Ascending aorta (tissue), 2 donors: Measurements from ENCODE around the gene BCAM. TPM values are rescaled to one million over a fixed set of nuclear protein-coding genes. Genes with fewer than 3 reads are reported as not detected.

Experiments
- DNase-seq, 2 donors: peaks; one replicate each; pipeline ENCODE4 v3.0.0-alpha.2; 2019; ENCODE audit warnings: low spot score in 2 of 2
- H3K27ac ChIP-seq, 2 donors: fragments of 200-600 bp; sonication (generic); one replicate each; pipeline ENCODE4 v1.5.1; 2016 to 2017; ENCODE audit warnings: mild to moderate bottlenecking in 1 of 2
- H3K27me3 ChIP-seq: fragments of 200-600 bp; sonication (generic); one replicate; pipeline ENCODE4 v1.5.1; 2017
- H3K36me3 ChIP-seq, 2 donors: fragments of 200-600 bp; sonication (generic); one replicate each; pipeline ENCODE4 v1.5.1; 2016
- H3K4me1 ChIP-seq, 2 donors: fragments of 200-600 bp; sonication (generic); one replicate each; pipeline ENCODE4 v1.5.1; 2016 to 2017; ENCODE audit warnings: mild to moderate bottlenecking in 1 of 2
- H3K4me3 ChIP-seq, 2 donors: fragments of 200-600 bp; sonication (generic); one replicate each; pipeline ENCODE4 v1.5.1; 2016 to 2017; ENCODE audit warnings: mild to moderate bottlenecking in 1 of 2
- H3K9me3 ChIP-seq, 2 donors: fragments of 200-600 bp; sonication (generic); one replicate each; pipeline ENCODE4 v1.5.1; 2016
- CTCF ChIP-seq, 3 experiments: fragments of 200-600 bp in 2 of 3; fragments of 450-650 bp in 1 of 3; sonication (generic) in 2 of 3; IDR thresholded peaks; one replicate each; pipeline ENCODE4 v1.5.1; 2016 to 2019; ENCODE audit warnings: antibody characterized with exemption in 3 of 3, mild to moderate bottlenecking in 1 of 3, moderate library complexity in 1 of 3
- intact Hi-C: fragments of 100-400 bp; cut with DNase I; formaldehyde crosslinking; loops from one replicate; pipeline ENCODE4 v1.15.1; 2023
- total RNA-seq: library from RNA; depleted of rRNA; stranded (reverse); fragments of >200 nt; gene quantifications from one replicate; pipeline ENCODE4 v1.1.0, GENCODE V29; 2016

BCAM gene
- total RNA-seq, 1 donor from 2014 or later = 832 TPM

- intact Hi-C loops = no loop called here
- H3K4me3 ChIP-seq = no peak overlapping the region
- peaks cover 5 to 28% of the 10 kb centered on the region in 2 donors for H3K4me1 ChIP-seq
- H3K9me3 ChIP-seq = no peaks in the 10 kb centered on the region
- no peak overlapping the region for H3K27ac ChIP-seq
- TF ChIP-seq CTCF (IDR thresholded peaks at IDR 0.05) = no peak
- peaks cover 0 to 3% of the 10 kb centered on the region in 2 donors for H3K36me3 ChIP-seq
- H3K27me3 ChIP-seq = no peaks in the 10 kb centered on the region
- no peak for DNase-seq
Observed at GRCh38 chr19:44806291-44806690, 2.6 kb upstream of the BCAM start.

- Histone ChIP-seq H3K4me1 (peaks cover 7 to 34% of the 10 kb centered on the region in 2 donors), H3K4me3 (no peak overlapping the region), H3K27me3 (no peaks in the 10 kb centered on the region), H3K27ac (peak overlapping the region; percentile 77 to 79), H3K36me3 (peaks cover 3 to 9% of the 10 kb centered on the region in 2 donors), H3K9me3 (no peaks in the 10 kb centered on the region)
- intact Hi-C loops = no loop called here
- no peak for TF ChIP-seq CTCF (IDR thresholded peaks at IDR 0.05)
- no peak for DNase-seq
Observed at GRCh38 chr19:44807162-44807561, 1.7 kb upstream of the BCAM start.

GRCh38 chr19:44807652-44808462, 1.0 kb upstream of the BCAM start:
- peak in 2 of 3 experiments; percentile 37 to 59 for TF ChIP-seq CTCF (IDR thresholded peaks at IDR 0.05)
- intact Hi-C loops = loop anchor here (2.0 kb wide), 1 partner anchor 37 kb away; no protein-coding TSS in a partner anchor
- Histone ChIP-seq H3K4me3 (peak overlapping the region in 1 of 2 donors; percentile 88), H3K36me3 (peaks cover 7 to 13% of the 10 kb centered on the region in 2 donors), H3K27me3 (no peaks in the 10 kb centered on the region), H3K9me3 (no peaks in the 10 kb centered on the region), H3K4me1 (peaks cover 7 to 40% of the 10 kb centered on the region in 2 donors), H3K27ac (peak overlapping the region; percentile 77 to 79)
- peak in 1 of 2 donors; percentile 78 for DNase-seq

- DNase-seq = peak in 1 of 2 donors; percentile 84
- TF ChIP-seq CTCF (IDR thresholded peaks at IDR 0.05) = no peak
- Histone ChIP-seq H3K9me3 (no peaks in the 10 kb centered on the region), H3K27me3 (no peaks in the 10 kb centered on the region), H3K4me3 (peak overlapping the region; percentile 74 to 88), H3K4me1 (peaks cover 7 to 40% of the 10 kb centered on the region in 2 donors), H3K27ac (peak overlapping the region; percentile 77 to 79), H3K36me3 (peaks cover 24 to 32% of the 10 kb centered on the region in 2 donors)
- intact Hi-C loops = loop anchor here (1.0 to 2.0 kb wide), 2 partner anchors 12 to 35 kb away; no protein-coding TSS in a partner anchor
Observed at GRCh38 chr19:44809577-44810233, 802 bp downstream of the BCAM start.

GRCh38 chr19:44810234-44811121, 1.6 kb downstream of the BCAM start:
- no peak for TF ChIP-seq CTCF (IDR thresholded peaks at IDR 0.05)

More at GRCh38 chr19:44810234-44811121, 1.6 kb downstream of the BCAM start:
- intact Hi-C loops = no loop called here
- Histone ChIP-seq H3K4me3 (peak overlapping the region; percentile 74 to 88), H3K27me3 (no peaks in the 10 kb centered on the region), H3K4me1 (peaks cover 7 to 40% of the 10 kb centered on the region in 2 donors), H3K27ac (peak overlapping the region; percentile 77 to 79), H3K9me3 (no peaks in the 10 kb centered on the region), H3K36me3 (peaks cover 31 to 40% of the 10 kb centered on the region in 2 donors)
- DNase-seq = no peak
